Activated CD8-positive, alpha-beta memory T cell treated with anti-CD3 and anti-CD28 coated beads, Interleukin-2, amount 50 U/mL, for 48 hours (primary cell): ENCODE measurements around the gene CTNNA3.

Experiments used
- DNase-seq: peaks from one replicate; pipeline ENCODE4 v3.0.0-alpha.2; 2020

CTNNA3 gene

GRCh38 chr10:66795866-66796265 lies 900.1 kb downstream of the CTNNA3 start:
- no peak for DNase-seq

GRCh38 chr10:66792441-66792840 lies 903.6 kb downstream of the CTNNA3 start:
- no peak for DNase-seq

- no peak for DNase-seq
These were observed 907.6 kb downstream of the CTNNA3 start for GRCh38 chr10:66788178-66788987.

GRCh38 chr10:66786709-66787108 lies 909.3 kb downstream of the CTNNA3 start:
- no peak for DNase-seq

GRCh38 chr10:66784770-66785169 lies 911.2 kb downstream of the CTNNA3 start:
- DNase-seq = no peak

GRCh38 chr10:66783316-66783715 lies 912.7 kb downstream of the CTNNA3 start:
- no peak for DNase-seq

GRCh38 chr10:66782776-66783175 lies 913.2 kb downstream of the CTNNA3 start:
- DNase-seq = no peak

- DNase-seq = no peak
These were observed 913.9 kb downstream of the CTNNA3 start for GRCh38 chr10:66782144-66782543.

GRCh38 chr10:66780796-66781195 lies 915.2 kb downstream of the CTNNA3 start:
- DNase-seq = no peak

GRCh38 chr10:66778351-66778750 lies 917.6 kb downstream of the CTNNA3 start:
- DNase-seq = no peak

- DNase-seq = no peak
These were observed 918.3 kb downstream of the CTNNA3 start for GRCh38 chr10:66777665-66778064.

GRCh38 chr10:66773472-66773817 lies 922.5 kb downstream of the CTNNA3 start:
- DNase-seq = no peak

GRCh38 chr10:66772548-66773471 lies 923.2 kb downstream of the CTNNA3 start:
- no peak for DNase-seq

GRCh38 chr10:66767707-66768106 lies 928.3 kb downstream of the CTNNA3 start:
- DNase-seq = no peak

GRCh38 chr10:66762218-66762729 lies 933.7 kb downstream of the CTNNA3 start:
- DNase-seq = no peak

GRCh38 chr10:66760941-66761340 lies 935.1 kb downstream of the CTNNA3 start:
- no peak for DNase-seq

GRCh38 chr10:66755474-66755873 lies 940.5 kb downstream of the CTNNA3 start:
- no peak for DNase-seq

GRCh38 chr10:66752714-66753113 lies 943.3 kb downstream of the CTNNA3 start:
- no peak for DNase-seq

GRCh38 chr10:66748217-66748616 lies 947.8 kb downstream of the CTNNA3 start:
- DNase-seq = no peak

GRCh38 chr10:66747451-66747850 lies 948.5 kb downstream of the CTNNA3 start:
- no peak for DNase-seq

- DNase-seq = no peak
These were observed 949.3 kb downstream of the CTNNA3 start for GRCh38 chr10:66746711-66747110.

GRCh38 chr10:66746246-66746645 lies 949.7 kb downstream of the CTNNA3 start:
- no peak for DNase-seq

- DNase-seq = no peak
These were observed 951.1 kb downstream of the CTNNA3 start for GRCh38 chr10:66744915-66745314.

GRCh38 chr10:66737241-66737640 lies 958.8 kb downstream of the CTNNA3 start:
- DNase-seq = no peak
